HCT116 (cell line): ENCODE measurements around the gene MYO3B. TPM values are rescaled to one million over a fixed set of nuclear protein-coding genes. Genes with fewer than 3 reads are reported as not detected.

Experiments
- ATAC-seq: fragments of 200-7000 bp; cut with Tn5 transposase; 2 replicates; pipeline ENCODE4 v1.9.1; 2020; ENCODE audit warnings: mild to moderate bottlenecking, moderate library complexity
- BruUV-seq: library from RNA; stranded (reverse); fragments of 400-500 nt; replicated peaks from 2 replicates; lab custom pipeline; 2021; lab: Mats Ljungman, UMichigan
- CTCF ChIA-PET: fragments of 300-600 bp; sonication (Branson Sonifier 250); formaldehyde crosslinking; loops from one replicate; lab custom pipeline; 2021; ENCODE audit warnings: antibody characterized with exemption; lab: Charles Lee
- POLR2A ChIA-PET: fragments of 300-600, 350-600 bp; sonication (Branson Sonifier 250); formaldehyde crosslinking; loops from one replicate; lab custom pipeline; 2021; ENCODE audit warnings: antibody characterized with exemption; lab: Charles Lee
- RAD21 ChIA-PET, 2 experiments: fragments of 300-600 bp; sonication (Branson Sonifier 250); formaldehyde crosslinking; loops; one replicate each; lab custom pipeline; 2023; ENCODE audit warnings: low total read pairs in 2 of 2; ENCODE audit not compliant: uncharacterized antibody in 2 of 2, unreplicated experiment in 2 of 2, low non-redundant PET in 1 of 2; lab: Charles Lee
- DNase-seq: peaks from one replicate; pipeline ENCODE4 v3.0.0-alpha.2; 2010; ENCODE audit warnings: low read depth, low spot score
- H2AFZ ChIP-seq: fragments of 200-600 bp; shearing (Covaris generic), sonication (generic); 2 replicates; pipeline ENCODE4 v1.6.1; 2017; ENCODE audit warnings: low read depth, mixed run types, mixed read lengths, antibody characterized with exemption, low read length; ENCODE audit not compliant: poor library complexity, severe bottlenecking
- H3K27ac ChIP-seq: 2 replicates; pipeline ENCODE4 v1.5.1; 2012; ENCODE audit warnings: low read depth, low read length
- H3K27me3 ChIP-seq: fragments of 200-600 bp; sonication (generic); 2 replicates; pipeline ENCODE4 v1.6.1; 2016; ENCODE audit warnings: mixed run types, low read length, mixed read lengths; ENCODE audit not compliant: insufficient read depth
- H3K36me3 ChIP-seq, 2 experiments: fragments of 200-500 bp in 1 of 2; fragments of 200-600 bp in 1 of 2; sonication (Bioruptor generic) in 1 of 2; sonication (generic) in 1 of 2; 2 replicates each; pipeline versions ENCODE4 v1.5.1 to v1.6.1; 2014 to 2016; ENCODE audit warnings: low read length in 2 of 2, inconsistent platforms in 1 of 2, mixed read lengths in 1 of 2, mixed run types in 1 of 2; ENCODE audit not compliant: insufficient read depth in 2 of 2, control insufficient read depth in 1 of 2
- H3K4me1 ChIP-seq, 2 experiments: fragments of 200-600 bp in 1 of 2; sonication (generic) in 1 of 2; 2 replicates each; pipeline versions ENCODE4 v1.5.1 to v1.6.1; 2012 to 2017; ENCODE audit warnings: low read length in 2 of 2, inconsistent platforms in 1 of 2, mild to moderate bottlenecking in 1 of 2, mixed read lengths in 1 of 2, mixed run types in 1 of 2, moderate library complexity in 1 of 2; ENCODE audit not compliant: insufficient read depth in 2 of 2, control insufficient read depth in 1 of 2
- H3K4me2 ChIP-seq: fragments of 200-600 bp; sonication (generic); 2 replicates; pipeline ENCODE4 v1.6.1; 2017; ENCODE audit warnings: mixed run types, low read length, mixed read lengths
- H3K4me3 ChIP-seq, 2 experiments: fragments of 200-600 bp in 1 of 2; sonication (generic) in 1 of 2; replicated peaks in 1 of 2; 2 replicates each; pipeline ENCODE4 v1.5.1; 2011 to 2016; ENCODE audit warnings: low read length in 2 of 2, control low read depth in 1 of 2, low read depth in 1 of 2, mild to moderate bottlenecking in 1 of 2, mixed read lengths in 1 of 2, mixed run types in 1 of 2
- H3K79me2 ChIP-seq: fragments of 200-600 bp; sonication (generic); 2 replicates; pipeline ENCODE4 v1.6.1; 2017; ENCODE audit warnings: mild to moderate bottlenecking, mixed run types, low read length, moderate library complexity, mixed read lengths; ENCODE audit not compliant: insufficient read depth
- H3K9ac ChIP-seq: fragments of 200-600 bp; sonication (generic); 2 replicates; pipeline ENCODE4 v1.6.1; 2016; ENCODE audit warnings: low read length, mixed read lengths
- H3K9me2 ChIP-seq: fragments of 200-600 bp; sonication (generic), shearing (Covaris generic); 2 replicates; pipeline ENCODE4 v1.6.1; 2017; ENCODE audit warnings: mixed run types, mild to moderate bottlenecking, moderate library complexity; ENCODE audit not compliant: insufficient read depth
- H3K9me3 ChIP-seq, 2 experiments: fragments of 200-500 bp in 1 of 2; fragments of 200-600 bp in 1 of 2; sonication (Bioruptor generic) in 1 of 2; sonication (generic) in 1 of 2; 2 replicates each; pipeline ENCODE4 v1.6.1; 2014 to 2017; ENCODE audit warnings: low read length in 2 of 2, mixed read lengths in 2 of 2, inconsistent platforms in 1 of 2, low read depth in 1 of 2, mild to moderate bottlenecking in 1 of 2, mixed run types in 1 of 2, moderate library complexity in 1 of 2; ENCODE audit not compliant: control insufficient read depth in 1 of 2, insufficient read depth in 1 of 2
- H4K20me1 ChIP-seq: fragments of 200-600 bp; sonication (generic), shearing (Covaris generic); 2 replicates; pipeline ENCODE4 v1.6.1; 2017; ENCODE audit warnings: mixed run types, mild to moderate bottlenecking, moderate library complexity; ENCODE audit not compliant: insufficient read depth
- ATF3 ChIP-seq: IDR thresholded peaks from 2 replicates; pipeline ENCODE4 v1.6.1; 2012
- CBX3 ChIP-seq: IDR thresholded peaks from 2 replicates; pipeline ENCODE4 v1.6.1; 2012; ENCODE audit warnings: low read depth
- CEBPB ChIP-seq: IDR thresholded peaks from 2 replicates; pipeline ENCODE4 v1.6.1; 2012; ENCODE audit warnings: low read depth
- EGR1 ChIP-seq: IDR thresholded peaks from 2 replicates; pipeline ENCODE4 v1.6.1; 2012; ENCODE audit warnings: low read depth
- ELF1 ChIP-seq: IDR thresholded peaks from 2 replicates; pipeline ENCODE4 v1.6.1; 2012; ENCODE audit warnings: low read depth, borderline replicate concordance
- EZH2 ChIP-seq: fragments of 200-600 bp; sonication (generic); IDR thresholded peaks from 2 replicates; pipeline ENCODE4 v1.6.1; 2017; ENCODE audit warnings: antibody characterized with exemption, mixed run types
- FOSL1 ChIP-seq: IDR thresholded peaks from 2 replicates; pipeline ENCODE4 v1.6.1; 2012; ENCODE audit warnings: low read depth
- JUND ChIP-seq: IDR thresholded peaks from 2 replicates; pipeline ENCODE4 v1.6.1; 2012
- MAX ChIP-seq: IDR thresholded peaks from 2 replicates; pipeline ENCODE4 v1.6.1; 2012
- POLR2A ChIP-seq: IDR thresholded peaks from 2 replicates; pipeline ENCODE4 v1.7.0; 2011; ENCODE audit warnings: borderline replicate concordance; ENCODE audit not compliant: insufficient read depth, insufficient read length; ENCODE audit errors: extremely low read depth
- POLR2AphosphoS5 ChIP-seq: IDR thresholded peaks from 2 replicates; pipeline ENCODE4 v1.6.1; 2011; ENCODE audit warnings: mild to moderate bottlenecking, low read depth, low read length, moderate library complexity
- REST ChIP-seq: IDR thresholded peaks from 2 replicates; pipeline ENCODE4 v1.6.1; 2012; ENCODE audit warnings: low read depth
- SIN3A ChIP-seq: IDR thresholded peaks from 2 replicates; pipeline ENCODE4 v1.6.1; 2012; ENCODE audit warnings: low read depth
- SRF ChIP-seq: IDR thresholded peaks from 2 replicates; pipeline ENCODE4 v1.6.1; 2012; ENCODE audit warnings: low read depth
- TCF7L2 ChIP-seq: IDR thresholded peaks from 2 replicates; pipeline ENCODE4 v1.7.0; 2011; ENCODE audit warnings: borderline replicate concordance, inconsistent platforms; ENCODE audit not compliant: insufficient read depth, insufficient read length; ENCODE audit errors: extremely low read depth
- YY1 ChIP-seq: IDR thresholded peaks from 2 replicates; pipeline ENCODE4 v1.6.1; 2011; ENCODE audit warnings: low read length, low read depth, moderate library complexity, mild to moderate bottlenecking; ENCODE audit not compliant: insufficient replicate concordance; ENCODE audit errors: extremely low read depth
- ZNF274 ChIP-seq: fragments of 200-500 bp; sonication (Bioruptor generic); IDR thresholded peaks from 2 replicates; pipeline ENCODE4 v1.6.1; 2014; ENCODE audit warnings: mild to moderate bottlenecking, low read depth, low read length, inconsistent platforms
- intact Hi-C: fragments of 100-400 bp; cut with micrococcal nuclease; formaldehyde crosslinking; loops from 2 replicates; pipeline ENCODE4 v1.10.0; 2022
- total RNA-seq: library from RNA; stranded (reverse); gene quantifications from one replicate; pipeline ENCODE4 v1.2.1, GENCODE V29; 2021; ENCODE audit not compliant: unreplicated experiment

The MYO3B gene
- total RNA-seq, 1 experiment from 2014 or later: not detected

DNA sequence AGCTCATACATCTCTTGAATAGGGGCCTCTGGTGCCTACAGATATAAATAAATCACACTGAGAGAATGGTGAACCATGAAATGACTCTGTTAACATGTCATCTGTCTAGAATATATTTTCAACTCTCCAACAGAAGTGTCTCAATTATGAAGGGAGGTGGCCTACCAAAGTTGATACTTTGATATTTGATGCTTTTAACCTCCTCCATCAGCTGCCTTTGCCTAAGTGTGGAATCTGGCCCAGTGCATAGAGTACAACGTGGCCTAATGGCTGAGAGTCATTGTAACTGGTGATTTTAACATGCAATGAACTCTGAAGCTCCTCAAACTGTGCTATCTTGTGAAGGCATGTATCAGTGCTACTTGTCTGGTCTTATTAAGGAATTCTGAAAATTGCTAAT lies 93.4 kb downstream of the MYO3B start:
- Histone ChIP-seq H3K79me2 (no peaks in the 10 kb centered on the region), H3K4me2 (no peak overlapping the region), H3K9me2 (no peaks in the 10 kb centered on the region)
- no peak for ATAC-seq
- no peak for DNase-seq
- ChIA-PET CTCF (no interaction called here), POLR2A (no interaction called here)
- TF ChIP-seq EGR1: no peak
- TF ChIP-seq ELF1: no peak
- no peak for TF ChIP-seq CBX3
- TF ChIP-seq SIN3A: no peak
- no peak for TF ChIP-seq ZNF274
- TF ChIP-seq ATF3: no peak
- no peak for TF ChIP-seq YY1
- TF ChIP-seq EZH2: no peak
- TF ChIP-seq, all 23 proteins: peak for 0
- no TSS peak for BruUV-seq
- H3K27ac ChIP-seq: no peak overlapping the region
- RAD21 ChIA-PET: no interaction called here
- no peak overlapping the region for H3K9ac ChIP-seq
- no peaks in the 10 kb centered on the region for H3K9me3 ChIP-seq
- intact Hi-C loops: no loop called here
- no peaks in the 10 kb centered on the region for H3K36me3 ChIP-seq
- H2AFZ ChIP-seq: no peak overlapping the region
- H3K4me1 ChIP-seq: no peaks in the 10 kb centered on the region
- no peaks in the 10 kb centered on the region for H3K27me3 ChIP-seq
- no peak overlapping the region for H3K4me3 ChIP-seq
- no peaks in the 10 kb centered on the region for H4K20me1 ChIP-seq

- Histone ChIP-seq H3K79me2 (no peaks in the 10 kb centered on the region), H3K9me2 (no peaks in the 10 kb centered on the region), H2AFZ (no peak overlapping the region), H3K4me3 (no peak overlapping the region), H3K36me3 (no peaks in the 10 kb centered on the region), H3K4me2 (no peak overlapping the region), H3K27ac (no peak overlapping the region), H3K9ac (no peak overlapping the region), H3K4me1 (no peaks in the 10 kb centered on the region), H3K27me3 (no peaks in the 10 kb centered on the region), H4K20me1 (no peaks in the 10 kb centered on the region), H3K9me3 (no peaks in the 10 kb centered on the region)
- BruUV-seq: no TSS peak
- ChIA-PET POLR2A (no interaction called here), RAD21 (no interaction called here), CTCF (no interaction called here)
- ATAC-seq (no peak), DNase-seq (no peak)
- intact Hi-C loops: no loop called here
- TF ChIP-seq YY1 (no peak), ELF1 (no peak), EGR1 (no peak), CEBPB (no peak), JUND (no peak), POLR2A (no peak), FOSL1 (no peak), TCF7L2 (no peak), REST (no peak), SRF (no peak), MAX (no peak), CBX3 (no peak), ZNF274 (no peak), SIN3A (no peak), EZH2 (no peak), POLR2AphosphoS5 (no peak)
Observed at GRCh38 chr2:170276056-170276455, 98.1 kb downstream of the MYO3B start.
